Activated naive CD8-positive, alpha-beta T cell (primary cell): ENCODE results near the gene PIK3R3.

Source experiments
- H3K27ac Mint-ChIP-seq: one replicate; pipeline ENCODE4 v1.8.0; 2021; ENCODE audit warnings: mixed read lengths
- H3K27me3 Mint-ChIP-seq: one replicate; pipeline ENCODE4 v1.8.0; 2021; ENCODE audit warnings: mixed read lengths
- H3K36me3 Mint-ChIP-seq: one replicate; pipeline ENCODE4 v1.8.0; 2021; ENCODE audit warnings: mixed read lengths
- H3K4me1 Mint-ChIP-seq: one replicate; pipeline ENCODE4 v1.8.0; 2021; ENCODE audit warnings: low read depth, mixed read lengths
- H3K4me3 Mint-ChIP-seq: one replicate; pipeline ENCODE4 v1.8.0; 2021; ENCODE audit warnings: mild to moderate bottlenecking, mixed read lengths
- H3K9me3 Mint-ChIP-seq: one replicate; pipeline ENCODE4 v1.8.0; 2021; ENCODE audit warnings: low read depth, mixed read lengths

The PIK3R3 gene

GRCh38 chr1:46041974-46042373 is 90.5 kb downstream of the PIK3R3 start:
- Mint-ChIP-seq H3K9me3 (no peaks in the 10 kb centered on the region), H3K4me1 (peaks cover 3% of the 10 kb centered on the region), H3K4me3 (no peak overlapping the region), H3K27me3 (peaks cover 2% of the 10 kb centered on the region), H3K36me3 (no peaks in the 10 kb centered on the region), H3K27ac (no peak overlapping the region)

DNA sequence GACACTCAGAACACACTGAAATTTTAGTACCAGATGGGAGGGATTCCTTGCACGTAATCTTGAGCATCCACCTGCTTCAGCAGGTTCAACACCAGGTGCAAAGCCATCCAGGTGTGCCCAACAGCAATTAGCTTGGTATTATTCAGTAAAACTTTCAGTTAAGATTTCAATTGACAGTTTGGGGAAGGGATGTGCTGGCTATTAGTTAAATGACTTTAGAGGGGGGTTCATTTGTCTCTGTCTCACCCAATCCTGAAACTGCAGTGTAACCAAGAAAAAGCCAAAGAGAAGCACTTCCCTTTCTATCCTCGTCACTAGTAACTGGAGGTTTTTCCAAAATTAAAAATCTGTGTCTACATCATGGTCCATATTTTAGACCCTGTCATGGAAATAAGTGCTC is 90.9 kb downstream of the PIK3R3 start:
- Mint-ChIP-seq H3K9me3 (no peaks in the 10 kb centered on the region), H3K27ac (no peak overlapping the region), H3K36me3 (no peaks in the 10 kb centered on the region), H3K4me1 (peaks cover 3% of the 10 kb centered on the region), H3K27me3 (peaks cover 2% of the 10 kb centered on the region), H3K4me3 (no peak overlapping the region)

- Mint-ChIP-seq H3K27ac (no peak overlapping the region), H3K36me3 (no peaks in the 10 kb centered on the region), H3K4me3 (no peak overlapping the region), H3K4me1 (peaks cover 3% of the 10 kb centered on the region), H3K27me3 (peaks cover 2% of the 10 kb centered on the region), H3K9me3 (no peaks in the 10 kb centered on the region)
Observed at GRCh38 chr1:46039571-46040052, 92.8 kb downstream of the PIK3R3 start.

DNA sequence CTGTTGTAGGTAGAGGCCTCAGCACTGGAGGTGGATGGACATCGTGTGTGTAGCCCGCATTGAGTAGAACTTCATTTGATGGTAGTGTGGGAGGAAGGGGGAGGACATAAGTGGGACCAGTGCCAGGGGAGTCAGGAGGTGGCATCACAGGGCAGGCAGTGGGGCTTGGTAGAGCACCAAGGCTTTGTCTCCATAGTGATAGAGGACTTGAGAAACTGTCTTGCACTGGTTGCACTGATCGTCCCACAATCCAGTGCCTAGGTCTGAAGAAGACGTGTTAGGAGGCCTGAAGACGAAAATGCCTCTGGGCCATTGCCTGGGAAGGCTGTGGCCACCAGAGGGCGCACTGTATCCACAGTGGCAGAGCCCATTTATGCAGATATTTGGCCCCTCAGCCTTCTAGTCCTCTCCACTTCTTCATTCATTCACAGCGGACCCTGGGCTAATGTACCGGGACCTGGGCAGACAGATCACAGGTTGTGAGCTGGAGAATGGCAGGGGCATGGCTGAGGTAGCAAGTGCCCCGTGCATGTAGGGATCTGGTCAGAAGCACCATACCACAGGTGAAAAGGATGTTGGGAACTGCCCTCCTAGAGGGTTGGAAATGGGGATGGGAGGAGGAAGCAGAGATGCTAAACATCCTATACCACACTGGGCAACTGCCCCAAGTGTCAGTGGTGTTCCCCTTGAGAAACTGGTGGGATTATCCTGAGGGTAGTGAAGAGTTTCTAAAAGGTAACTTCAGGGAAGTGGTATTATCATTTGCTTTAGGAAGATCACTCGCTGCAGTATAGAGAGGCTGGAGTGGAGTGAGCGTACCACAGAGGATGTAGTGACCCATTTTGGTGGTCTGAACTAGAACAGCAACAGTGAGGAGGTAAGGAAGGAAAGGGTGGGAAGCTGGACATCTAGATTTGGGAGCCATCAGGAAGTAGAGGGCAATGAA is 95.3 kb downstream of the PIK3R3 start:
- no peaks in the 10 kb centered on the region for H3K36me3 Mint-ChIP-seq
- no peak overlapping the region for H3K4me3 Mint-ChIP-seq
- H3K27me3 Mint-ChIP-seq: no peaks in the 10 kb centered on the region
- H3K27ac Mint-ChIP-seq: no peak overlapping the region
- no peaks in the 10 kb centered on the region for H3K9me3 Mint-ChIP-seq
- H3K4me1 Mint-ChIP-seq: no peaks in the 10 kb centered on the region

GRCh38 chr1:46034601-46035516 is 97.6 kb downstream of the PIK3R3 start:
- no peaks in the 10 kb centered on the region for H3K4me1 Mint-ChIP-seq
- no peaks in the 10 kb centered on the region for H3K36me3 Mint-ChIP-seq
- no peaks in the 10 kb centered on the region for H3K27me3 Mint-ChIP-seq
- no peaks in the 10 kb centered on the region for H3K9me3 Mint-ChIP-seq
- H3K4me3 Mint-ChIP-seq: no peak overlapping the region
- no peak overlapping the region for H3K27ac Mint-ChIP-seq

DNA sequence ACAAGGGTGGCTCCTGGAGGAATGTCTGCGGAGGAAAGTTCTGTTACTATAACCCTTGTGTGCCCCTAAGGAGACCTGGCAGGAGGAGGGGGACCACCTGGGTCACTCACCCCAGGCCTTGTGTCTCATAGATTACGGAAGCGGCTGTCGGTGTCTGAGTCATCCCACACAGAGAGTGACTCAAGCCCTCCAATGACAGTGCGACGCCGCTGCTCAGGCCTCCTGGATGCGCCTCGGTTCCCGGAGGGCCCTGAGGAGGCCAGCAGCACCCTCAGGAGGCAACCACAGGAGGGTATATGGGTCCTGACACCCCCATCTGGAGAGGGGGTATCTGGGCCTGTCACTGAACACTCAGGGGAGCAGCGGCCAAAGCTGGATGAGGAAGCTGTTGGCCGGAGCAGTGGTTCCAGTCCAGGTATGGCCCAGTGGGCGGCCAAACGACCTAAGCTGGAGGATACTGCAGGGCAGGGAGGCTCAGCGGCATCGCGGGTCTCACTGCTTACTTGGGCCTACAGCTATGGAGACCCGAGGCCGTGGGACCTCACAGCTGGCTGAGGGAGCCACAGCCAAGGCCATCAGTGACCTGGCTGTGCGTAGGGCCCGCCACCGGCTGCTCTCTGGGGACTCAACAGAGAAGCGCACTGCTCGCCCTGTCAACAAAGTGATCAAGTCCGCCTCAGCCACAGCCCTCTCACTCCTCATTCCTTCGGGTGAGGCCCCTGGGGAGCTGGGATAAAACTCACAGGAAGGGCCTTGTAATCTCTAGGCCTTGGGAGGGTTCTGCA is 101.4 kb downstream of the PIK3R3 start:
- Mint-ChIP-seq H3K27ac (no peak overlapping the region), H3K4me3 (no peak overlapping the region), H3K4me1 (no peaks in the 10 kb centered on the region), H3K27me3 (no peaks in the 10 kb centered on the region), H3K9me3 (no peaks in the 10 kb centered on the region), H3K36me3 (no peaks in the 10 kb centered on the region)

DNA sequence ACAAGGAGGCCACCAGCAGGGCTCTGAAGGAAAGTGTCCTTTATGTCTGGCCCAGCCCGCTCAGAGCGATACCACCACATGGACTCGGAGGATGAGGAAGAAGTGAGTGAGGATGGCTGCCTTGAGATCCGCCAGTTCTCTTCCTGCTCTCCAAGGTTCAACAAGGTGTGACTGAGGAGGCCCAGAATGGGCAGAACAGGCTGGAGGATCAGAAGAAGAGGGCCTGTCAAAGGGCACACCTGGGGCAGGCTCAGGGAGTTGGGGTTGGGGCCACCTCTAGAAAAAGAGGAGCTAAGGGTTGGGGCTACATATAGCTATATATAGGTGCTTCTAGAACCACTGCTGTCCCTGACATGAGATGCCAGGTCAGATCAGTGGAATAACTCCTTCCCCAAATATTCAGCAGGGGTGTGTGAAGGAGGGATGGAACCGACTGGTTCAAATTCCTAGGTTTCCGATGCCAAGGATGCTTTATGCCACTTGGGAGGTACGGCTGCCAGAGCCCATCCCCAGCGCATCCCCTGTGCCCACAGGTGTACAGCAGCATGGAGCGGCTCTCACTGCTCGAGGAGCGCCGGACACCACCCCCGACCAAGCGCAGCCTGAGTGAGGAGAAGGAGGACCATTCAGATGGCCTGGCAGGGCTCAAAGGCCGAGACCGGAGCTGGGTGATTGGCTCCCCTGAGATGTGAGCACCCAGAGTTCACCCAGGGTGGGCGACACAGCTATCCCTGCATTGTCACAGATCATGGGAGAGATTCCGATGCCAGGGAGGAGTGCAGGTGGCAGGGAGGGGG is 102.2 kb downstream of the PIK3R3 start:
- no peaks in the 10 kb centered on the region for H3K36me3 Mint-ChIP-seq
- H3K4me3 Mint-ChIP-seq: no peak overlapping the region
- no peaks in the 10 kb centered on the region for H3K9me3 Mint-ChIP-seq
- H3K27ac Mint-ChIP-seq: no peak overlapping the region
- H3K27me3 Mint-ChIP-seq: no peaks in the 10 kb centered on the region
- H3K4me1 Mint-ChIP-seq: no peaks in the 10 kb centered on the region

GRCh38 chr1:46027788-46028573 is 104.4 kb downstream of the PIK3R3 start:
- Mint-ChIP-seq H3K4me3 (no peak overlapping the region), H3K4me1 (no peaks in the 10 kb centered on the region), H3K27ac (no peak overlapping the region), H3K27me3 (no peaks in the 10 kb centered on the region), H3K36me3 (peaks cover 9% of the 10 kb centered on the region), H3K9me3 (no peaks in the 10 kb centered on the region)

DNA sequence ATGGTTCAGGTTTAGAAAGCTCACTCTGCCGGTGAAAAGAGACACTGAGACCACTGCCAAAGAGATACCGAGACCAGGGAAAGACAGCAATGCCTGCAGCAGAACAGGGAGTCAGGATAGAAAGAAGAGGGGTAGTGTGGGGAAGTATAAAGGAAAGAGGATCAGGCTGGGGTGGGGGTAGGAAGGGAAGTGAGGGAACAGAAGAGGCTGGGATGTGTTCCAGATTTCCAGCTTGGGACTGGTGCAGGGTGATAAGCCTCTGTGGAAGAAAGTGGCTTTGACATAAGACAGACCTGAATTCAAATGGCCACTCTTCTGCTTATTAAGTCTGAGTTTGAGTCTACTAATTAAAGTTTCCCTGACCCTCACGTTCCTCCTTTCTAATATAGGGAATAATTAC is 105.9 kb downstream of the PIK3R3 start:
- Mint-ChIP-seq H3K36me3 (peaks cover 9% of the 10 kb centered on the region), H3K9me3 (no peaks in the 10 kb centered on the region), H3K27me3 (no peaks in the 10 kb centered on the region), H3K4me3 (no peak overlapping the region), H3K27ac (no peak overlapping the region), H3K4me1 (no peaks in the 10 kb centered on the region)

GRCh38 chr1:46021046-46021996 is 111.1 kb downstream of the PIK3R3 start:
- H3K4me3 Mint-ChIP-seq: no peak overlapping the region
- H3K36me3 Mint-ChIP-seq: peaks cover 9% of the 10 kb centered on the region
- H3K27me3 Mint-ChIP-seq: no peaks in the 10 kb centered on the region
- H3K9me3 Mint-ChIP-seq: no peaks in the 10 kb centered on the region
- no peak overlapping the region for H3K27ac Mint-ChIP-seq
- no peaks in the 10 kb centered on the region for H3K4me1 Mint-ChIP-seq

DNA sequence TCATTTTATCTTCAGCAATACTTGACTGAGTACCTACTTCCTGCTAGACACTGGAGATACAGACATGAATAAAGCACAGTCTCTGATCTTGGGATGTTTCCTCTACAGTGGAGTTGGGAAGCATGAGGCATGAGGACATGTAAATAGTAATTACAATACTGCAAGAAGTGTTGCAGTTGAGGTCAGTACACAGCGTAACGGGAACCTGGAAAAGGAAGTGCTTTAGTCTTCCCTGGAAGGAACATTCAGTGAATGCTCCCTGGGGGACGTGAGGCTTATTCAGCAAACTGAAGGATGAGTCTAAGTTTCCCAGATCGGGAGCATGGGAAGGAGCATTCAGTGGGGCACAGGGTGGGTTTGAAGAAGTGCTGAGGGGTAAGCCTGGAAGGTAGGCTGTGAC is 112.4 kb downstream of the PIK3R3 start:
- Mint-ChIP-seq H3K4me1 (no peaks in the 10 kb centered on the region), H3K9me3 (no peaks in the 10 kb centered on the region), H3K36me3 (peaks cover 9% of the 10 kb centered on the region), H3K27me3 (no peaks in the 10 kb centered on the region), H3K27ac (no peak overlapping the region), H3K4me3 (no peak overlapping the region)

DNA sequence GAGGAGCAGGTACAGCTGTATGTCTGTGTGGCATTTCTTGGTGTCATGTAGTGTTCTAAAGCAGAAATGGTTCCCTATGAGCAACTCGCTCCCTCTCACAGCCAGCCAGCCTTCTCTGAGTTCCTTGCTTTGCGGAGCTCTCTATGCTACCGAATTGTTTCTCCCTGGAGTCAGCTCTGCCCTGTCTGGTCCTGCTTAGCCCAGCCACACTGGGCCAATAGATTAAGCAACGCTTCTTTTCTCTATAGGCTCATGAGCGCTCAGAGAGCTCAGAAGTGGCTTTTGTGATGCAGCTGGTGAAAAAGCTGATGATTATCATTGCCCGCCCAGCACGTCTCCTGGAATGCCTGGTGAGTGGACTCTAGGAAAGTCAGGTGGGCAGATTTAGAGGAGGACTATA is 113.1 kb downstream of the PIK3R3 start:
- no peak overlapping the region for H3K27ac Mint-ChIP-seq
- no peaks in the 10 kb centered on the region for H3K4me1 Mint-ChIP-seq
- no peaks in the 10 kb centered on the region for H3K9me3 Mint-ChIP-seq
- peaks cover 5% of the 10 kb centered on the region for H3K36me3 Mint-ChIP-seq
- H3K27me3 Mint-ChIP-seq: no peaks in the 10 kb centered on the region
- H3K4me3 Mint-ChIP-seq: no peak overlapping the region
